C4-2B (cell line): ENCODE measurements around the gene METTL15.

Experiments
- ZFX ChIP-seq: fragments of 450-650 bp; IDR thresholded peaks from 2 replicates; pipeline ENCODE4 v1.6.1; 2017
- TF ChIP-seq, protein P1 (sequence below): fragments of 450-650 bp; conservative IDR thresholded peaks from 2 replicates; pipeline ENCODE4 v1.5.1; 2017; ENCODE audit warnings: mild to moderate bottlenecking

DNA sequence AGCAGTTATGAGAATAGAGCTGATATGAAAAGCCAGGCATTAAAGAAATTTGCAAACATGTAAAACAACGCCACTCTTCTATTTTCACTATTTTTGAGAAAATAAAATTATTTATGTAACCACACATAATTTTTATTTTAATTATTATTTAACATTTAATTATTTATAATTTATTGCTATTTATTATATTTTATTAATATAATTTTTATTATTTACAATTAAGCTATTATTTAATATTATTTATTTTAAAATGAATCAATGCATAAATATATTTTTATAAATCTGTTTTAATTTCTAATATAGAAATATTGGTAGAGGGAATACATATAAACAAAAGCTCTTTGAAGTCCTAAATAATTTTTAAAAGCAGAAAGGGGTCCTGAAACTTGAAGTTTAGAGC is 36.9 kb upstream of the METTL15 start:
- TF ChIP-seq, protein P1, sequence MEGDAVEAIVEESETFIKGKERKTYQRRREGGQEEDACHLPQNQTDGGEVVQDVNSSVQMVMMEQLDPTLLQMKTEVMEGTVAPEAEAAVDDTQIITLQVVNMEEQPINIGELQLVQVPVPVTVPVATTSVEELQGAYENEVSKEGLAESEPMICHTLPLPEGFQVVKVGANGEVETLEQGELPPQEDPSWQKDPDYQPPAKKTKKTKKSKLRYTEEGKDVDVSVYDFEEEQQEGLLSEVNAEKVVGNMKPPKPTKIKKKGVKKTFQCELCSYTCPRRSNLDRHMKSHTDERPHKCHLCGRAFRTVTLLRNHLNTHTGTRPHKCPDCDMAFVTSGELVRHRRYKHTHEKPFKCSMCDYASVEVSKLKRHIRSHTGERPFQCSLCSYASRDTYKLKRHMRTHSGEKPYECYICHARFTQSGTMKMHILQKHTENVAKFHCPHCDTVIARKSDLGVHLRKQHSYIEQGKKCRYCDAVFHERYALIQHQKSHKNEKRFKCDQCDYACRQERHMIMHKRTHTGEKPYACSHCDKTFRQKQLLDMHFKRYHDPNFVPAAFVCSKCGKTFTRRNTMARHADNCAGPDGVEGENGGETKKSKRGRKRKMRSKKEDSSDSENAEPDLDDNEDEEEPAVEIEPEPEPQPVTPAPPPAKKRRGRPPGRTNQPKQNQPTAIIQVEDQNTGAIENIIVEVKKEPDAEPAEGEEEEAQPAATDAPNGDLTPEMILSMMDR, result no peak
- no peak for TF ChIP-seq ZFX
